Activated T-cell treated with anti-CD3 and anti-CD28 coated beads, Interleukin-2, amount 50 U/mL, for 72 hours (primary cell): Measurements from ENCODE around the gene TMEM161A. TPM values are rescaled to one million over a fixed set of nuclear protein-coding genes. Genes with fewer than 3 reads are reported as not detected.
"Not testable (repeated sequence)": the region's sequence is repeated elsewhere in the genome, so short reads cannot be mapped to it uniquely, and the experiment has no call there.

Experiments used
- ATAC-seq, 2 donors: fragments of 150-1000 bp; cut with Tn5 transposase; replicated peaks in 1 of 2; 2 replicates each; pipeline ENCODE4 v1.10.0; 2021; ENCODE audit warnings: moderate library complexity in 2 of 2, mild to moderate bottlenecking in 1 of 2
- DNase-seq, 2 donors: peaks; one replicate each; pipeline ENCODE4 v3.0.0; 2021 to 2022; ENCODE audit warnings: mixed read lengths in 1 of 2
- H3K27ac Mint-ChIP-seq: one replicate; pipeline ENCODE4 v1.8.0; 2022; ENCODE audit warnings: mild to moderate bottlenecking, moderate library complexity, mixed read lengths
- H3K27me3 Mint-ChIP-seq: one replicate; pipeline ENCODE4 v1.8.0; 2022; ENCODE audit warnings: low read depth, mixed read lengths
- H3K36me3 Mint-ChIP-seq, 2 donors: one replicate each; pipeline ENCODE4 v1.8.0; 2022; ENCODE audit warnings: mixed read lengths in 2 of 2, mild to moderate bottlenecking in 1 of 2; ENCODE audit not compliant: insufficient read depth in 2 of 2
- H3K4me1 Mint-ChIP-seq: one replicate; pipeline ENCODE4 v1.8.0; 2022; ENCODE audit warnings: low read depth, mixed read lengths
- H3K4me3 Mint-ChIP-seq, 2 donors: one replicate each; pipeline ENCODE4 v1.8.0; 2022; ENCODE audit warnings: mild to moderate bottlenecking in 2 of 2, mixed read lengths in 2 of 2, moderate library complexity in 2 of 2
- H3K9me3 Mint-ChIP-seq, 2 donors: one replicate each; pipeline ENCODE4 v1.8.0; 2022; ENCODE audit warnings: mixed read lengths in 2 of 2
- total RNA-seq, 2 donors: library from RNA; stranded (reverse); gene quantifications; one replicate each; pipeline ENCODE4 v1.2.3, GENCODE V29; 2022

The TMEM161A gene
- total RNA-seq, 2 donors from 2014 or later = 16.1 to 17.6 TPM

DNA sequence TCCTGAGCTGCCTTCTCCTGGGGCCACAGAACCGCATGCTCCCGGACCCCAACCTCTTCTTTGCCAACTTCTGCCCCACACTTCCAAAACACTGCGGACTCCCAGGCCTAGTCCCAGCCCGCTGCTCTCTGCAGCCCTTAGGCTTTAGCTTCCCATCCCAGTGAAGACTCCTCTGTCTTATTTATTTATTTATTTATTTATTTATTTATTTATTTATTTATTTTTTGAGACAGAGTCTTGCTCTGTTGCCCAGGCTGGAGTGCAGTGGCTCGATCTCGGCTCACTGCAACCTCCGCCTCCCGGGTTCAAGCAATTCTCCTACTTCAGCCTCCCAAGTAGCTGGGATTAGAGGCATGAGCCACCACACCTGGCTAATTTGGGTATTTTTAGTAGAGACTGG lies 10.2 kb upstream of the TMEM161A start:
- not testable (repeated sequence) for DNase-seq, H3K27ac Mint-ChIP-seq, H3K9me3 Mint-ChIP-seq, H3K36me3 Mint-ChIP-seq, H3K27me3 Mint-ChIP-seq, ATAC-seq, H3K4me1 Mint-ChIP-seq, H3K4me3 Mint-ChIP-seq

DNA sequence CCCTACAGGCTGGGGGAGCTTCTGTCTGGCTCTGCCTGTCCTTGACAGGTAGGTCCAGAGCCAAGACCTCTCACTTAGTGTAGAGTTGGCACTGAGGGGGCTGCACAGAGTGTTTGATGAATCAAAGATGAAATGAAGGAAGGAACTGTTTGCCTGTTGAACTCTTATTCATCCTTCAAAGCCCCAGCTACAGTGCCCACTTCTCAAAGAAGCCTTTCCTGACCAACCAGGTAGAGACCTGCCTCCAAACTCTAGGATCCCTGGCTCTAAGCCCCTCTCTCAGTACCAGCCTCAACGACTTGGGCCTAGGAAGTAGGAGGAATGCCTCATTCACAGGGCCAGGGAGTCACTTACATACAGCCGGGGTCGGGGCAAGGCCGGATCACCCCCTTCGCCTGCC lies 9.1 kb upstream of the TMEM161A start:
- H3K27me3 Mint-ChIP-seq = no peaks in the 10 kb centered on the region

DNA sequence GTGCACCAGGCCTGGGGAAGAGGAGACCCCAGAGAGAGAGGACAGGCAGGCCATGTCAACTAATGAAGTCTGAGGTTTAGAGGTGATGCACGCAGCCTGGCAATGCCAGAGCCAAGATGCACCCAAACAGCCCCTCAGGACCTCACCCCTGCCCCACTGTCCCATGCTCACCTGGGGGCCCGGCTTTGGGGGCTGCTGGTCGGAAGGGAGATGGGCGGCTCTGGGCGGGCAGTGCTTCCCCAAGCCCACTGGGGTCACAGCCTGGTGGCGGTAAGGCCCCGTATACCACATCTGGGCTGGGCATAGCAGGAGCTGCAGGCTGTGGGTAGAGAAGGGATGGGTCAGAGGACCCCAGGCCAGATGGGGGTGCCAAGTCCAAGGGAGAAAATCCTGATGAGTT lies 8.6 kb upstream of the TMEM161A start:
- no peaks in the 10 kb centered on the region for H3K27me3 Mint-ChIP-seq
- ATAC-seq = no peak

More for the DNA sequence above, 9.1 kb upstream of the TMEM161A start:
- no peak for ATAC-seq
- no peaks in the 10 kb centered on the region for H3K36me3 Mint-ChIP-seq
- no peaks in the 10 kb centered on the region for H3K9me3 Mint-ChIP-seq
- no peak overlapping the region for H3K27ac Mint-ChIP-seq
- DNase-seq = no peak
- no peaks in the 10 kb centered on the region for H3K4me1 Mint-ChIP-seq
- no peak overlapping the region for H3K4me3 Mint-ChIP-seq

DNA sequence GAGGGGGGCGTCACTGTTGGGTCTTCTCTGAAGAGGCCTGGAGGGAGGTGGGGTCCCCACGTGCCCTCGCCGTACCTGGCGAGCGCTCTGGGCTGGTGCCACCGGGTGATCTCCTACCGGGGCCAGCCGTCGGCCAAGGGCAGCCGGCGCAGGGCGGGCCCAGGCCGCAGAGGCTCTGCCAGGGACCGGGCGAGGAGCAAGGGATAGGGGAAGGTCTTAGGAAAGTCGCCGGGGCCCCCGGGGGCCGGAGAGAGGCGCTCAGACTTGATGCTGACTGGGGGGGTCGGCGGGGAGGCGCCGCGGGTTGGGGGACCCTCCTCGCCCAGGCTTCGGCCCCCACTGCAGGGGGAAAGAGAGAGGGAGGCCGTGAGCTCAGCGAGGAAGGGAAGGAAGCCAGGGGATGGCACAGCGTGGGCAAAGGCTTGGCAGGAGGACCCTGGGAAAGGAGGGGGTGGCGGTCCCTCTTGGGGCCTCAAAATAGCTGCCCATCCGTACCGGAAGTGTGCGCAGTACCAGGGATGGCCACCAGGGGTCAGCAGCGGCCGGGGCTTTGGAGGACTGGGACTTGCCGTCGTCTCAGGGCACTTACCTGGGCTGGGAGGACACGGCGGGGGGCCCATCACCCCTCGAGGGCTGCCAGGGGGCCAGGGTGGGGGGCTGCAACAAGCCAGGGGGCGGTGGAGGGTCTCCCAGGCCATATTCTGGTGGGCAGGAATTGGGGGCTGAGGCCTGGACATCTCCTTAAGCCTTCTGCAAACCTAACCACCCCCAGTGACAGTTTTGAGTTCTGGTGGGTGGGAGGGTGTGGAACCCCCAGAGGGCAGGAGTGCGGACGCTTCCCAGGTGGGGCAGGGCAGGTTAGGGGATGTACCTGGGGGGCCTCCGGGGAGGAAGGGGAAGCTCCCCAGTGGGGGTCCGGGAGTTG lies 7.7 kb upstream of the TMEM161A start:
- Mint-ChIP-seq H3K27ac (no peak overlapping the region), H3K27me3 (no peaks in the 10 kb centered on the region), H3K9me3 (no peaks in the 10 kb centered on the region), H3K4me1 (no peaks in the 10 kb centered on the region), H3K36me3 (no peaks in the 10 kb centered on the region), H3K4me3 (no peak overlapping the region)
- ATAC-seq (peak; percentile 81 to 83), DNase-seq (peak; percentile 87 to 92)

More for the DNA sequence above, 8.6 kb upstream of the TMEM161A start:
- H3K4me1 Mint-ChIP-seq = no peaks in the 10 kb centered on the region
- no peaks in the 10 kb centered on the region for H3K9me3 Mint-ChIP-seq
- H3K4me3 Mint-ChIP-seq = no peak overlapping the region
- no peak overlapping the region for H3K27ac Mint-ChIP-seq
- no peak for DNase-seq
- no peaks in the 10 kb centered on the region for H3K36me3 Mint-ChIP-seq

DNA sequence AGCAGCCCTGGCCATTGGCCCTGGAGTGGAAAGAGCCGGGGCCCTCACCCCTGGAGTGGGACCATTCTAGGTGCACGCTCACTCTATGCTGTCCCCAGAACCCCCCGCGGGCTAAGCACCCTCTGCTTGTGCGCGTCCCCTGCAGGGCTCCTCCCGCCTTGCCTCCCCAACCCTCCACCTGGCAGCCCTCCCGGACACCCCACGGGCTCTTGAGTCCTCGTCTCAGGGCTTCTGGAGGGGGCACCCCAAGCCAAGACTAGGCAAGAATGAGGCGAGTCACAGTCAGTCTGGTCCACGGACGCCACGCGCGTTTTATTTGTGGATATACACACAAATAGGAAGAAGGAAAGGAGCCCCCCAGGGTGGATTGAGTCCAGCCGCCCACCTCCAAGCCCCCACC lies 7.0 kb upstream of the TMEM161A start:
- no peak overlapping the region for H3K27ac Mint-ChIP-seq
- peak in 1 of 2 donors; percentile 5 for ATAC-seq
- H3K36me3 Mint-ChIP-seq = no peaks in the 10 kb centered on the region
- no peaks in the 10 kb centered on the region for H3K27me3 Mint-ChIP-seq
- H3K4me3 Mint-ChIP-seq = no peak overlapping the region
- DNase-seq = no peak
- H3K9me3 Mint-ChIP-seq = no peaks in the 10 kb centered on the region
- H3K4me1 Mint-ChIP-seq = no peaks in the 10 kb centered on the region

DNA sequence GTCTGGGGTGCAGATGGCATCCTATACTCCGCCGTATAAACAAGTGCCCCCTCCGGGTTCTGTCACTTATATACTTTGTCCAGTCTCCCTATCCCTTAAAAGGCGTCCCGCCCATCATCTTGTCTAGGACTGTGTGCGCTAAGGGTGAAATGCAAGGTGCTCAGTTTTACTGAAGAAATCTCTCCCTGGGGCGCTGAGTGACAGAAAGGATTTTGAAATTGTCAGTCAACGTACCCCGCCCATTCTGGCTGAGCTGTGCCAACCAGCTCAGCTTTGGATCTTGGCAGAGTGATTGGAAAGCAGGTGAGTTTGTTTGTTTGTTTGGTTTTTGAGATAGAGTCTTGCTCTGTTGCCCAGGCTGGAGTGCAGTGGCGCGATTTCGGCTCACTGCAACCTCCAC lies 4.1 kb upstream of the TMEM161A start:
- Mint-ChIP-seq H3K4me3 (no peak overlapping the region), H3K4me1 (peaks cover 13% of the 10 kb centered on the region), H3K9me3 (no peaks in the 10 kb centered on the region), H3K27me3 (no peaks in the 10 kb centered on the region), H3K36me3 (peaks cover 0 to 3% of the 10 kb centered on the region in 2 donors), H3K27ac (no peak overlapping the region)
- DNase-seq = no peak
- ATAC-seq = no peak

DNA sequence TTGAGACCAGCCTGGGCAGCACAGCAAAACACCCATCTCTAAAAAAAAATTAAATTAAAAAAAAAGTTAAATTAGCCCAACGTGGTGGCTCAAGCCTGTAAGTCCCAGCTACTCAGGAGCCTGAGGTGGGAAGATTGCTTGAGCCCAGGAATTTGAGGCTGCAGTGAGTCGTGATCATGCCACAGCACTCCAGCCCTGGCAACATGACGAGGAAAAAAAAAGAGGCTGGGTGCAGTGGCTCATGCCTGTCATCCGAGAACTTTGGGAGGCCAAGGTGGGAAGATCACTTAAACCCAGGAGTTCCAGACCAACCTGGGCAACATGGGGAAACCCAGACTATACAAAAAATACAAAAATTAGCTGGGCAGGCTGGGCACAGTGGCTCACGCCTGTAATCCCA lies 2.2 kb upstream of the TMEM161A start:
- Mint-ChIP-seq H3K36me3 (peaks cover 0 to 3% of the 10 kb centered on the region in 2 donors), H3K27me3 (no peaks in the 10 kb centered on the region), H3K27ac (no peak overlapping the region), H3K4me1 (peaks cover 19% of the 10 kb centered on the region), H3K9me3 (no peaks in the 10 kb centered on the region), H3K4me3 (no peak overlapping the region)
- no peak for ATAC-seq
- no peak for DNase-seq

DNA sequence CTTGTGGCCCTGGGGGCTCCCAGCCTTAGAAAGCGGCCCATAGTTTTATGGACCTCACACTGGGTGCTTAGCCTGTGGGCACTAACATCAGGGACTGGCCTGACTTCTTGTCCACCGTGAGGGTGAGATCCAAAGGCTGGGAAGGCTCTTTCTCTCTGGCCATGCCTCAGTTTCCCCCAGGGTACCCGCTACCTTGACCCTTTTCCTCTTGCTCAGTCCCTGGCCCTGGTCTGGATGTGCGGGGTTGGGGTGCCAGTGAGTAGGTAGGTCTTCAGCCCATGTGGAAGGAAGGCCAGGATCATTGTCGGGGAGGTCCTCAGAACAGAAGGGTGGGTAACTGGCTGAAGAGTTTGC lies 1.6 kb upstream of the TMEM161A start:
- Mint-ChIP-seq H3K27me3 (no peaks in the 10 kb centered on the region), H3K27ac (no peak overlapping the region), H3K4me3 (no peak overlapping the region), H3K36me3 (peaks cover 2 to 5% of the 10 kb centered on the region in 2 donors), H3K9me3 (no peaks in the 10 kb centered on the region), H3K4me1 (peaks cover 24% of the 10 kb centered on the region)
- no peak for ATAC-seq
- no peak for DNase-seq

DNA sequence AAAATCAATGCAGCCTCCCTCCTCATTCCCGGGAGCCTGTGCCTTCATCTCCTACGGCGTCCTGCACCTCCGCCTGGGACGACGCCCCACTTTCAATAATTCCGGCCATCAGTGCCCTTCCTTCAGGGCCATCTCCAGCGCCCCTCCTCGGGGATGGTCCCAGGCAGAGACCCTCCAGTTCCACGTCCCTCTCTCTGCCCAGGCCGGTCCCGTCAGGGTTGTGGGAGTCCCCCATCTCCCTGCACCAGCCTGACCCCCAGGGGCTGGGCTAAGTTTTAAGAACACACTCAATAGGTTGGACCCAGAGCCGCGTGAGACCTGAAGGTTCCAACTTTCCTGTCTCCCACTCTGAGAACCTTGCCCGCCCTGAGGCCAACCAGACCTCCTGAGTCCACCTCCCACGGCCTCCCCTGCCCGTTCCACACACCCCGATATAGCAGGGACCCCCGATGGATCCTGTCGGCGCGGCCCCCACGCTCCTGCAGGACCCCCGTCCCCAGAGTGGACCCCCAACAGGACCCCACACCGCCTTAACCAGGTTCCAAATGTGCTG lies 646 bp downstream of the TMEM161A start:
- H3K27ac Mint-ChIP-seq = peak overlapping the region; percentile 63

DNA sequence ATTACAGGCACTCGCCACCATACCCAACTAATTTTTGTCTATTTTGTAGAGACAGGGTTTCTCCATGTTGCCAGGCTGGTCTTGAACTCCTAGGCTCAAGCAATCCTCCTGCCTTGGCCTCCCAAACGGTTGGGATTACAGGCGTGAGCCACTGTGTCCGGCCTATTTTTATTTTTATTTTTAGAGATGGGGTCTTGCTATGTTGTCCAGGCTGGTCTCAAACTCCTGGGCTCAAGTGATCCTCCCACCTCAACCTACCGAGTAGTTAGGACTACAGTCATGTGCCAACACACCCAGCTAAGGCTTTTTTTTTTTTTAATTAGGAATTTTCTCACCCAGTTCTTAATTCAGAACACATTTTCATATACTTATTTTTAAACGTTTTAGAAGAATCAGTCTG lies 2.6 kb downstream of the TMEM161A start:
- H3K27me3 Mint-ChIP-seq, ATAC-seq: not testable (repeated sequence)

More for the DNA sequence above, 646 bp downstream of the TMEM161A start:
- Mint-ChIP-seq H3K27me3 (no peaks in the 10 kb centered on the region), H3K36me3 (peaks cover 4 to 9% of the 10 kb centered on the region in 2 donors), H3K9me3 (no peaks in the 10 kb centered on the region), H3K4me1 (peaks cover 24% of the 10 kb centered on the region), H3K4me3 (peak overlapping the region; percentile 83 to 87)
- no peak for ATAC-seq
- DNase-seq = no peak

DNA sequence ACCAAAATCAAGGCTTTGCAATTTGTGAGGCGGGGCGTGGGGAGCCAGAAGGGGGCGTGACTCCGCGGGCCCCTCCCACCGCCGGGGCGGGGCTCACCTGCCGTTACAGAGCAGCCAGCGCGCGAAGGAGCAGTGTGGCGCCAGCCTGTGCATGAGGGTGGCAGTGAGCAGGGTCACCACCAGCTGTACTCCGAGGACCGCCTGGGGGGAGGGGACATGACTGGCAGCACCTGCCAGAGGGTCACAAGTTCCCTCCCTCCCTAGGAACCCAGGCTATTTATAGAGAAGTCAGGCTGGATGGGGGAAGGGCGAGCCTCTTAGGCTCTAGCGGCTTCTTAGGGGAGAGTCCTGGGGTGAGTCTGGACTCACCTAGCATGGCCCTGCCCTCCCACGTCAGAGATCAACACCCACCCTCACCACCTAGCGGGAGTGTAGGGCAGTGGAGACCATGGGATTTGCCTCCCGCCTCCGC lies 3.6 kb downstream of the TMEM161A start:
- H3K4me3 Mint-ChIP-seq = no peak overlapping the region
- H3K27ac Mint-ChIP-seq = no peak overlapping the region
- H3K9me3 Mint-ChIP-seq = peaks cover 0 to 3% of the 10 kb centered on the region in 2 donors
- peak; percentile 29 to 47 for DNase-seq
- H3K4me1 Mint-ChIP-seq = peaks cover 24% of the 10 kb centered on the region
- peaks cover 7 to 22% of the 10 kb centered on the region in 2 donors for H3K36me3 Mint-ChIP-seq
- no peaks in the 10 kb centered on the region for H3K27me3 Mint-ChIP-seq
- ATAC-seq = no peak

More for the DNA sequence above, 2.6 kb downstream of the TMEM161A start:
- not testable (repeated sequence) for H3K4me3 Mint-ChIP-seq, H3K9me3 Mint-ChIP-seq, H3K27ac Mint-ChIP-seq, DNase-seq
- peaks cover 24% of the 10 kb centered on the region for H3K4me1 Mint-ChIP-seq
- peaks cover 7 to 19% of the 10 kb centered on the region in 2 donors for H3K36me3 Mint-ChIP-seq

DNA sequence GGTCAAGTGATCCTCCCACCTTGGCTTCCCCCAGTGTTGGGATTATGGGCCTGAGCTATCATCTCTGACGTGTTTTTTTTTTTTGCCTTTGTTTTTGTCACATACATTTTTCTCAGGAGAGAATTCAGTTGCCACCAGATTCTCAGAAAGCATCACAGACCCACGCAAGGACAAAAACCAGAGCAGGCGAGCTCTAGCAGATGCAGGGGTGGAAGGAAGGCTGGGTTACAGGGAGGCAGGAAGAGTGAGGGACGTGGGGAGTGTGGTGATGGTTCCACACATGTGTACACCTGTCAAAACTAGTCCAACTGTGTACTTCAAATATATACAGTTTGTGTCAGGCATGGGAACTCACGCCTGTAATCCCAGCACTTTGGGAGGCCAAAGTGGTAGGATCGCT lies 4.3 kb downstream of the TMEM161A start:
- Mint-ChIP-seq H3K9me3 (peaks cover 0 to 3% of the 10 kb centered on the region in 2 donors), H3K27ac (no peak overlapping the region), H3K4me3 (no peak overlapping the region), H3K4me1 (peaks cover 24% of the 10 kb centered on the region), H3K27me3 (no peaks in the 10 kb centered on the region), H3K36me3 (peaks cover 7 to 22% of the 10 kb centered on the region in 2 donors)
- no peak for ATAC-seq
- DNase-seq = no peak

DNA sequence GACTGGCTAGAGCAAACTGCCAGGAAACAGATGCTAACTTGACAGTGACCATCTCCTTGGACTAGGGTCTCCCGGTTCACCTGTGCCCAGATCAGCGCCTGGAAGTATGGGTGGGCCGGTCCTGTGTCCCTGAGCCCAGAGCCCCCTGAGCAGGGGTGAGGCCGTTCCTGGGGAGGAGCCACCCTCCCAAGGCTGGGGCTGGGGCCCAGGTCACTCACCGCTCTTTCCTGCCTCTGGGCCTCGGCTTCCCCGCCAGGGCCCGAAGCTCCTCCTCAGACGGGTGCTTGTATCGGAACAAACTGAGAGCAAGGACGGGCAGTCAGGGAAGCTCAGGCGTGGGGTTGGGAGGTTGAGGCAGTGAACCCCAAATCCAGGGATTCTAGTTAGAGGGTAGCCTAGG lies 5.4 kb downstream of the TMEM161A start:
- H3K27me3 Mint-ChIP-seq = no peaks in the 10 kb centered on the region
- H3K36me3 Mint-ChIP-seq = peaks cover 7 to 24% of the 10 kb centered on the region in 2 donors
- peaks cover 17% of the 10 kb centered on the region for H3K4me1 Mint-ChIP-seq
- H3K4me3 Mint-ChIP-seq = no peak overlapping the region
- H3K27ac Mint-ChIP-seq = no peak overlapping the region
- H3K9me3 Mint-ChIP-seq = peaks cover 0 to 3% of the 10 kb centered on the region in 2 donors
- no peak for DNase-seq
- no peak for ATAC-seq
